ENCODE results near the gene IQSEC2.

The IQSEC2 gene

GRCh38 chrX:53244610-53245009 lies 36.8 kb downstream of the IQSEC2 start:
- no peak for DNase-seq (ENCODE audit: low read depth in 3 of 3)

GRCh38 chrX:53242310-53242709 lies 39.1 kb downstream of the IQSEC2 start:
- DNase-seq (ENCODE audit: low read depth in 3 of 3) = no peak

GRCh38 chrX:53241558-53241957 lies 39.8 kb downstream of the IQSEC2 start:
- DNase-seq (ENCODE audit: low read depth in 3 of 3) = no peak

- DNase-seq (ENCODE audit: low read depth in 3 of 3) = peak in 1 of 3 experiments; percentile 11
Observed at GRCh38 chrX:53239474-53239873, 41.9 kb downstream of the IQSEC2 start.

GRCh38 chrX:53237056-53237455 lies 44.3 kb downstream of the IQSEC2 start:
- DNase-seq (ENCODE audit: low read depth in 3 of 3) = no peak

- no peak for DNase-seq (ENCODE audit: low read depth in 3 of 3)
Observed at GRCh38 chrX:53236025-53236679, 45.2 kb downstream of the IQSEC2 start.

GRCh38 chrX:53235566-53235965 lies 45.8 kb downstream of the IQSEC2 start:
- DNase-seq (ENCODE audit: low read depth in 3 of 3) = no peak

- no peak for DNase-seq (ENCODE audit: low read depth in 3 of 3)
Observed at GRCh38 chrX:53234484-53234883, 46.9 kb downstream of the IQSEC2 start.

GRCh38 chrX:53233536-53233935 lies 47.8 kb downstream of the IQSEC2 start:
- DNase-seq (ENCODE audit: low read depth in 3 of 3) = no peak

- DNase-seq (ENCODE audit: low read depth in 3 of 3) = no peak
Observed at GRCh38 chrX:53230116-53230515, 51.3 kb downstream of the IQSEC2 start.

GRCh38 chrX:53227224-53227765 lies 54.1 kb downstream of the IQSEC2 start:
- DNase-seq (ENCODE audit: low read depth in 3 of 3) = no peak

- DNase-seq (ENCODE audit: low read depth in 3 of 3) = peak; percentile 61 to 81 (median 74)
Observed at GRCh38 chrX:53224860-53225797, 56.3 kb downstream of the IQSEC2 start, which contains the start of gene KDM5C. TSS of gene KDM5C (minus strand) at chrX:53225207. CDS start at chrX:53224889, 318 bp downstream.

GRCh38 chrX:53223955-53224859 lies 57.2 kb downstream of the IQSEC2 start:
- DNase-seq (ENCODE audit: low read depth in 3 of 3) = peak in 1 of 3 experiments; percentile 4

GRCh38 chrX:53223068-53223693 lies 58.2 kb downstream of the IQSEC2 start:
- no peak for DNase-seq (ENCODE audit: low read depth in 3 of 3)

All from stimulated activated CD4-positive, alpha-beta T cell treated with anti-CD3 and anti-CD28 coated beads, TNF-alpha, amount 100 ng/mL, for 4 hours (primary cell).